Osteoblast (primary cell): Measurements from ENCODE around the gene KLHL29. TPM values are rescaled to one million over a fixed set of nuclear protein-coding genes. Genes with fewer than 3 reads are reported as not detected.
A peak's percentile ranks its signal among the peaks of the same experiment; 100 is the strongest.

ENCODE experiments used
- DNase-seq: peaks from one replicate; pipeline ENCODE4 v3.0.0; 2011; ENCODE audit warnings: low spot score, mixed read lengths; ENCODE audit not compliant: insufficient read length; ENCODE audit errors: missing footprints
- H2AFZ ChIP-seq: 2 replicates; pipeline ENCODE4 v1.6.0; 2011; ENCODE audit warnings: mild to moderate bottlenecking, low read length
- H3K27ac ChIP-seq: 2 replicates; pipeline ENCODE4 v1.5.1; 2011; ENCODE audit warnings: mild to moderate bottlenecking, low read depth, low read length, moderate library complexity
- H3K27me3 ChIP-seq: 2 replicates; pipeline ENCODE4 v1.6.0; 2012; ENCODE audit warnings: mild to moderate bottlenecking, control low read depth, inconsistent platforms, low read length, moderate library complexity; ENCODE audit not compliant: insufficient read depth
- H3K36me3 ChIP-seq: 2 replicates; pipeline ENCODE4 v1.5.1; 2011; ENCODE audit warnings: mild to moderate bottlenecking, low read length, control low read depth, moderate library complexity; ENCODE audit not compliant: insufficient read depth
- H3K4me1 ChIP-seq: 2 replicates; pipeline ENCODE4 v1.5.1; 2011; ENCODE audit warnings: mild to moderate bottlenecking, low read length, control low read depth, moderate library complexity; ENCODE audit not compliant: insufficient read depth
- H3K4me2 ChIP-seq: 2 replicates; pipeline ENCODE4 v1.6.0; 2011; ENCODE audit warnings: mild to moderate bottlenecking, low read length; ENCODE audit not compliant: insufficient read depth
- H3K4me3 ChIP-seq: fragments of 200-600 bp; sonication (generic); 3 replicates; pipeline ENCODE4 v1.5.1; 2012; ENCODE audit warnings: mild to moderate bottlenecking, low read length, inconsistent platforms; ENCODE audit not compliant: insufficient read depth
- H3K79me2 ChIP-seq: 2 replicates; pipeline ENCODE4 v1.6.0; 2012; ENCODE audit warnings: mild to moderate bottlenecking, low read length, control low read depth, inconsistent platforms; ENCODE audit not compliant: insufficient read depth
- H3K9me3 ChIP-seq: 2 replicates; pipeline ENCODE4 v1.5.1; 2011; ENCODE audit warnings: low read depth, low read length, control low read depth
- H4K20me1 ChIP-seq: 2 replicates; pipeline ENCODE4 v1.6.0; 2012; ENCODE audit warnings: mild to moderate bottlenecking, low read length, control low read depth; ENCODE audit not compliant: insufficient read depth
- total RNA-seq: library from RNA; depleted of rRNA; stranded (reverse); fragments of >200 nt; gene quantifications from 2 replicates; pipeline ENCODE4 v1.2.3, GENCODE V29; 2012
- TF ChIP-seq, protein P1 (sequence below): IDR thresholded peaks from 2 replicates; pipeline ENCODE4 v1.5.1; 2011; ENCODE audit warnings: mild to moderate bottlenecking, low read depth, low read length, moderate library complexity; ENCODE audit errors: extremely low read depth

The KLHL29 gene
- total RNA-seq, 1 donor: 3.3 TPM

DNA sequence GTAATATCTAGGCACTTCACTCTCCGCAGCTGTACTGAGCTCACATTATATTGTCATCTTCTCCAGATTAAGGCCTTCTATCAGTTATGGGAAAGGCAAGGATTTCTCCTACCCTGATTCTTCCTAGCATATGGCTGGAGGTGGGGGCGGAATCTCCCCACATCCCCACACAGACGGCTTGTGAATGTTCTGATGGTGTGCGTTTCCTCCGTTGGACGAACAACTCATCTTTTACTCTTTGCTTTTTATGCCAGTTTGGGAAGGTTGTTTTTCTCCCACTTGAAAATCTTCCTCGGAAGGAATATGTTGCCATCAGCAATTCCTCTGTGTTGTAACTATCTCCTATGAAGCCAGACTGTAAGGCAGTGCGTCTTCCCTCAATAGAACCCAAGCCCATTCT is 24.3 kb downstream of the KLHL29 start:
- no peak for DNase-seq
- H3K4me3 ChIP-seq: no peak overlapping the region
- no peaks in the 10 kb centered on the region for H4K20me1 ChIP-seq
- no peaks in the 10 kb centered on the region for H3K36me3 ChIP-seq
- H3K4me2 ChIP-seq: no peak overlapping the region
- no peaks in the 10 kb centered on the region for H3K79me2 ChIP-seq
- H3K9me3 ChIP-seq: no peaks in the 10 kb centered on the region
- no peak overlapping the region for H3K27ac ChIP-seq
- TF ChIP-seq, protein P1, sequence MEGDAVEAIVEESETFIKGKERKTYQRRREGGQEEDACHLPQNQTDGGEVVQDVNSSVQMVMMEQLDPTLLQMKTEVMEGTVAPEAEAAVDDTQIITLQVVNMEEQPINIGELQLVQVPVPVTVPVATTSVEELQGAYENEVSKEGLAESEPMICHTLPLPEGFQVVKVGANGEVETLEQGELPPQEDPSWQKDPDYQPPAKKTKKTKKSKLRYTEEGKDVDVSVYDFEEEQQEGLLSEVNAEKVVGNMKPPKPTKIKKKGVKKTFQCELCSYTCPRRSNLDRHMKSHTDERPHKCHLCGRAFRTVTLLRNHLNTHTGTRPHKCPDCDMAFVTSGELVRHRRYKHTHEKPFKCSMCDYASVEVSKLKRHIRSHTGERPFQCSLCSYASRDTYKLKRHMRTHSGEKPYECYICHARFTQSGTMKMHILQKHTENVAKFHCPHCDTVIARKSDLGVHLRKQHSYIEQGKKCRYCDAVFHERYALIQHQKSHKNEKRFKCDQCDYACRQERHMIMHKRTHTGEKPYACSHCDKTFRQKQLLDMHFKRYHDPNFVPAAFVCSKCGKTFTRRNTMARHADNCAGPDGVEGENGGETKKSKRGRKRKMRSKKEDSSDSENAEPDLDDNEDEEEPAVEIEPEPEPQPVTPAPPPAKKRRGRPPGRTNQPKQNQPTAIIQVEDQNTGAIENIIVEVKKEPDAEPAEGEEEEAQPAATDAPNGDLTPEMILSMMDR: no peak
- H3K4me1 ChIP-seq: peaks cover 25% of the 10 kb centered on the region
- no peak overlapping the region for H2AFZ ChIP-seq
- no peaks in the 10 kb centered on the region for H3K27me3 ChIP-seq

DNA sequence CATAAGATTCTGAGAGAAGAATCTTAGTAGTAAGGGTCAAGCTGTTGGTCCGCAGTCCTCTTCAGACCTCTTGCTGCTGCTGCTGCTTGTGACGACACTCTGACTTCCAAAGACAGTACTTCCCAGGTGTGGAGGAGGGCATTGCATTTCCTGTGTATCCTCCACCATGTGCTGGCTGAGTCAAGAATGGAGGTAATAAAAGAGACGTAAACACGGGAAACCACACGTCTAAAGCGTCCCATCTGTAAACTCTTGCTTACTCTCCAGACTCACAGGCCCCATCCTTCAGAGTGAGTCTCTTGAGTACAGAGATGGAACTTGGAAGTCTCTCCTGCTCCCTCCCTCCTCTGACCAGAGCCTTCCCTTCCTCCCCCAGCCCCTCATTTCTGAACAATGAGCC is 25.6 kb downstream of the KLHL29 start:
- Histone ChIP-seq H3K4me3 (no peak overlapping the region), H3K9me3 (no peaks in the 10 kb centered on the region), H3K79me2 (no peaks in the 10 kb centered on the region), H3K4me1 (peaks cover 19% of the 10 kb centered on the region), H4K20me1 (no peaks in the 10 kb centered on the region), H3K27ac (no peak overlapping the region), H3K4me2 (no peak overlapping the region), H3K27me3 (no peaks in the 10 kb centered on the region), H3K36me3 (no peaks in the 10 kb centered on the region), H2AFZ (no peak overlapping the region)
- TF ChIP-seq, protein P1: no peak
- no peak for DNase-seq

DNA sequence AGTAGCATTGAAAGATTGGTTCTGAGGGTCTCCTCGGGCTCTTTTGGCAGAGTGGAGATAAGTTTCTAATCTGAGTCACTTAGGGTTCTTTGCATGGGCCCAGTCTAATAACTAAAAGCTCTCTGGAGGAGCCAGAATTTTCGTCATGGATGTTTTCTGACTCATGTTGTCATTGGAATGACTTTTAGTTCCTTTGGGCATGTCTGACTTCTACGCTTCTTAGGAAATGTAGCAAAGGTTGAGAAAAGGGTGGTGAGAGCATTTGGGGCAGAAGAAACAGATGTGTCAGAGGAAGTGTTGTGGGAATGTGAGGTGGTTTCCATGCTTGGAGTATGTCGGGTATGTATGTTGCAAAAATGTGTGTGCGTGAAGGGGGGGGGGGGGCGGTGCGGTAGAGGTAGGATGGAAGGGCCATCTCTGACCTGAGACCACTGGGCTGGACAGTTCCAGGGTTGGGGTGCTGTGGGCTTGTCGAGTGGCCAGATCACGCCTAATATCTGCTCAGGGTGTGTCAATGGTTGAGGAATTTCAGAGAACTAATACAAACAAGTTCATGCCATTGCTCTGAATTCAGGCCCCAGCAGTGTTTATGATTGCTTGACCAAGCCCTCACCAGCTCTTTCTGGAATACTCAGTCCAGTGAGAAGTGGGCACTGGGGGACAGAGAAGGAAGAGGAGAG is 26.9 kb downstream of the KLHL29 start:
- H3K27ac ChIP-seq: peak overlapping the region; percentile 81
- peak; percentile 88 for DNase-seq
- H3K4me2 ChIP-seq: peak overlapping the region; percentile 43
- H3K4me3 ChIP-seq: no peak overlapping the region
- H3K79me2 ChIP-seq: no peaks in the 10 kb centered on the region
- H3K36me3 ChIP-seq: no peaks in the 10 kb centered on the region
- H2AFZ ChIP-seq: no peak overlapping the region
- H3K9me3 ChIP-seq: no peaks in the 10 kb centered on the region
- no peaks in the 10 kb centered on the region for H4K20me1 ChIP-seq
- H3K27me3 ChIP-seq: no peaks in the 10 kb centered on the region
- H3K4me1 ChIP-seq: peaks cover 19% of the 10 kb centered on the region
- TF ChIP-seq, protein P1: no peak

DNA sequence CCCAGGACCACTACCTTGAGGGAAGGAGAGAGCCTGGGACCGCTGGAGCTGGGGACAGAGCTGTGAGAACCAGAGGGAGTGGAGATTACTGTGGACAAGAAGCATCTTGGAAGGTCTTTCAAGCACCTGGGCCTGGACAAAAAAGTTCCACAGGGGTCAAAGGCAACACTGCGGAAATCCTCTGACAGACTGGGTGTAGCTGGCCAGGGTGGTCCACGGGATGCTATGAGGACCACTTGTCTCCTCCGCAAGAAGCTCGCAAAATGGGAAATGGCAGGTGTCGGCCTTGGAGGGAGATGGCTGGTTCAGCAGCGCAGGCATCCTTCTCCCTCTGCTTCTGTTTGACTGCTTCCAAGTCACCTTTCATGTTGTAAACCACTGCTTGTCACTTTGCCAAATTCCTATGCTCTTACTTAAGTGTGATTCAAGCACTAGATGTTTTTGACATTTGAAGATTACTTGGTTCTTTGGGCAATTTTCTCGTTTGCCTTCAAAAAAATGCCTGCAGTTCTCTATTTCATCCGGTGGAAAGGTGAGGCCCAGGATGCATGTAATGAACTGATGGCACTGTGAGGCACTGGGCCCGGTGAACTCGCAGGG is 27.7 kb downstream of the KLHL29 start:
- no peak for DNase-seq
- Histone ChIP-seq H2AFZ (no peak overlapping the region), H4K20me1 (no peaks in the 10 kb centered on the region), H3K4me1 (peaks cover 19% of the 10 kb centered on the region), H3K4me3 (no peak overlapping the region), H3K27me3 (no peaks in the 10 kb centered on the region), H3K36me3 (no peaks in the 10 kb centered on the region), H3K79me2 (no peaks in the 10 kb centered on the region), H3K27ac (peak overlapping the region; percentile 81), H3K4me2 (peak overlapping the region; percentile 43), H3K9me3 (no peaks in the 10 kb centered on the region)
- TF ChIP-seq, protein P1: no peak
